MM.1S (cell line): ENCODE data around the gene CAPN6.

ENCODE experiments used
- DNase-seq: peaks from one replicate; pipeline ENCODE4 v3.0.0-alpha.2; 2015
- H2AFZ ChIP-seq: fragments of 300-600 bp; sonication (generic); 2 replicates; pipeline ENCODE4 v1.6.0; 2016; ENCODE audit warnings: antibody characterized with exemption, low read length
- H3F3A ChIP-seq: fragments of 300-600 bp; sonication (generic); 2 replicates; pipeline ENCODE4 v1.6.1; 2016; ENCODE audit warnings: mild to moderate bottlenecking, antibody characterized with exemption, low read length, moderate library complexity, mixed read lengths; ENCODE audit not compliant: insufficient read depth
- H3K27ac ChIP-seq: fragments of 300-600 bp; sonication (generic); 2 replicates; pipeline ENCODE4 v1.5.1; 2016; ENCODE audit warnings: mild to moderate bottlenecking, low read length
- H3K27me3 ChIP-seq: fragments of 300-600 bp; sonication (generic); replicated peaks from 2 replicates; pipeline ENCODE4 v1.6.0; 2016; ENCODE audit warnings: low read length; ENCODE audit not compliant: insufficient read depth
- H3K36me3 ChIP-seq: fragments of 300-600 bp; sonication (generic); replicated peaks from 2 replicates; pipeline ENCODE4 v1.6.1; 2016; ENCODE audit warnings: mild to moderate bottlenecking, low read length, mixed read lengths; ENCODE audit not compliant: insufficient read depth
- H3K4me1 ChIP-seq: fragments of 300-600 bp; sonication (generic); 2 replicates; pipeline ENCODE4 v1.6.1; 2016; ENCODE audit warnings: low read length, mixed read lengths
- H3K4me2 ChIP-seq: fragments of 300-600 bp; sonication (generic); 2 replicates; pipeline ENCODE4 v1.6.0; 2016; ENCODE audit warnings: low read depth, low read length
- H3K4me3 ChIP-seq: fragments of 300-600 bp; sonication (generic); 2 replicates; pipeline ENCODE4 v1.5.1; 2016; ENCODE audit warnings: low read length, mixed read lengths
- H3K79me2 ChIP-seq: fragments of 300-600 bp; sonication (generic); 2 replicates; pipeline ENCODE4 v1.6.1; 2016; ENCODE audit warnings: mixed run types, low read length, mixed read lengths
- H3K9ac ChIP-seq: fragments of 300-600 bp; sonication (generic); 2 replicates; pipeline ENCODE4 v1.6.1; 2016; ENCODE audit warnings: low read length, mixed read lengths
- H3K9me2 ChIP-seq: fragments of 300-600 bp; sonication (generic); replicated peaks from 2 replicates; pipeline ENCODE4 v1.6.1; 2016; ENCODE audit warnings: mild to moderate bottlenecking, low read length, mixed read lengths; ENCODE audit not compliant: insufficient read depth
- H3K9me3 ChIP-seq: fragments of 300-600 bp; sonication (generic); replicated peaks from 2 replicates; pipeline ENCODE4 v1.6.1; 2016; ENCODE audit warnings: mild to moderate bottlenecking, low read length, mixed read lengths; ENCODE audit not compliant: insufficient read depth
- H4K20me1 ChIP-seq: fragments of 300-600 bp; sonication (generic); 2 replicates; pipeline ENCODE4 v1.6.1; 2016; ENCODE audit warnings: mild to moderate bottlenecking, low read length, moderate library complexity, mixed read lengths; ENCODE audit not compliant: insufficient read depth
- EZH2 ChIP-seq: fragments of 300-600 bp; sonication (generic); optimal IDR thresholded peaks from 2 replicates; pipeline ENCODE3; 2017; ENCODE audit warnings: low read depth, mild to moderate bottlenecking, antibody characterized with exemption, low read length, mixed read lengths
- EZH2phosphoT487 ChIP-seq: fragments of 300-600 bp; sonication (generic); IDR thresholded peaks from 2 replicates; pipeline ENCODE4 v1.6.1; 2018; ENCODE audit warnings: antibody characterized with exemption, low read length
- TF ChIP-seq, protein P1 (sequence below): fragments of 300-600 bp; sonication (generic); IDR thresholded peaks from 2 replicates; pipeline ENCODE4 v1.5.1; 2016; ENCODE audit warnings: antibody characterized with exemption, low read length, mixed read lengths

Gene CAPN6

DNA sequence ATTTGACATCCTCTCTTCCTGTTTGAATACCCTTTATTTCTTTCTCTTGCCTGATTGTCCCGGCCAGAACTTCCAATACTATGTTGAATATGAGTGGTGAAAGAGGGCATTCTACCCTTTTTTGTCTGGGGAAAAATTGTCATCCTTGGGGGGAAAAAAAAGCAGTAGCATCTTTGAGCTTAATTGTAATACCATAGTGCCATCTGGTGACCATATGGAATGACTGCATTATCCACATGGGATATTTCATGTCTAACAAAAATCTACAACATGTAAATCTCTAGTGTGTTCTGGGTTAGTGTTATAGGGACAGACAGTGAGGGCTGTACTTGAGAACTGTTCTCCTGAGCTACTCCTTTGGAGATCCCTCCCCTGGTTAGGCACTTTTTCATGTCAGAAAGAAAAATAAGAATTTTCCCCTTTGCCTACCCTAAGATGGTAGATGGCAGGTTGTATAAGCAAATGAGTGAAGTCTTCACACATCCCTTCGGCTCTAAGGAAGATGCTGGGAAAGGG, 26.0 kb downstream of the CAPN6 start:
- no peak overlapping the region for H3K9ac ChIP-seq
- H3K4me3 ChIP-seq: no peak overlapping the region
- H3F3A ChIP-seq: no peaks in the 10 kb centered on the region
- H3K27me3 ChIP-seq: no peaks in the 10 kb centered on the region
- H3K36me3 ChIP-seq: no peaks in the 10 kb centered on the region
- no peak for TF ChIP-seq EZH2
- TF ChIP-seq, protein P1, sequence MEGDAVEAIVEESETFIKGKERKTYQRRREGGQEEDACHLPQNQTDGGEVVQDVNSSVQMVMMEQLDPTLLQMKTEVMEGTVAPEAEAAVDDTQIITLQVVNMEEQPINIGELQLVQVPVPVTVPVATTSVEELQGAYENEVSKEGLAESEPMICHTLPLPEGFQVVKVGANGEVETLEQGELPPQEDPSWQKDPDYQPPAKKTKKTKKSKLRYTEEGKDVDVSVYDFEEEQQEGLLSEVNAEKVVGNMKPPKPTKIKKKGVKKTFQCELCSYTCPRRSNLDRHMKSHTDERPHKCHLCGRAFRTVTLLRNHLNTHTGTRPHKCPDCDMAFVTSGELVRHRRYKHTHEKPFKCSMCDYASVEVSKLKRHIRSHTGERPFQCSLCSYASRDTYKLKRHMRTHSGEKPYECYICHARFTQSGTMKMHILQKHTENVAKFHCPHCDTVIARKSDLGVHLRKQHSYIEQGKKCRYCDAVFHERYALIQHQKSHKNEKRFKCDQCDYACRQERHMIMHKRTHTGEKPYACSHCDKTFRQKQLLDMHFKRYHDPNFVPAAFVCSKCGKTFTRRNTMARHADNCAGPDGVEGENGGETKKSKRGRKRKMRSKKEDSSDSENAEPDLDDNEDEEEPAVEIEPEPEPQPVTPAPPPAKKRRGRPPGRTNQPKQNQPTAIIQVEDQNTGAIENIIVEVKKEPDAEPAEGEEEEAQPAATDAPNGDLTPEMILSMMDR: peak; percentile 57
- TF ChIP-seq EZH2phosphoT487: no peak
- H3K79me2 ChIP-seq: no peaks in the 10 kb centered on the region
- no peaks in the 10 kb centered on the region for H3K9me3 ChIP-seq
- no peaks in the 10 kb centered on the region for H4K20me1 ChIP-seq
- no peak overlapping the region for H2AFZ ChIP-seq
- H3K4me1 ChIP-seq: no peaks in the 10 kb centered on the region
- H3K4me2 ChIP-seq: no peak overlapping the region
- no peaks in the 10 kb centered on the region for H3K9me2 ChIP-seq
- DNase-seq: peak; percentile 21
- no peak overlapping the region for H3K27ac ChIP-seq

DNA sequence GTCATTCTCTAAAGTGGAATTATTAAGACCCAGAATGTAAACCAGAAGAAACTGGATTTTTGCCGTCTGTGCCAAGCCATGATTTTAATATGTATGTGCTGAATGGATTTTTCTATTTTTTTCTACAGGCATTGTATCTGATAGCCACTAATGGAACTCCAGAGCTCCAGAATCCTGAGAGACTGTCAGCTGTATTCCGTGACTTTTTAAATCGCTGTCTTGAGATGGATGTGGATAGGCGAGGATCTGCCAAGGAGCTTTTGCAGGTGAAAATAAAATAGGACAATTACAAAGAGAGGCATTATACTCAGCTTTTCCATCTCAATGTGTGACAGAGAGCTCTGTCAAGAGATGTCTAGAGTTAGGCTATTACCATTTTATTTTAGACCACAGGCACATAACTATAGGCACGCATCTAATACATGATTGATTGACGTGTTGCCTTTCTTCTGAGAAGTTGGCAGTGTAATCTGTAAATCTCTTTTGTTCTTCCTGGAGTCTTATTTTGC, 53.9 kb downstream of the CAPN6 start:
- no peaks in the 10 kb centered on the region for H3K27me3 ChIP-seq
- TF ChIP-seq EZH2: no peak
- no peak for TF ChIP-seq EZH2phosphoT487
- TF ChIP-seq, protein P1: no peak

DNA sequence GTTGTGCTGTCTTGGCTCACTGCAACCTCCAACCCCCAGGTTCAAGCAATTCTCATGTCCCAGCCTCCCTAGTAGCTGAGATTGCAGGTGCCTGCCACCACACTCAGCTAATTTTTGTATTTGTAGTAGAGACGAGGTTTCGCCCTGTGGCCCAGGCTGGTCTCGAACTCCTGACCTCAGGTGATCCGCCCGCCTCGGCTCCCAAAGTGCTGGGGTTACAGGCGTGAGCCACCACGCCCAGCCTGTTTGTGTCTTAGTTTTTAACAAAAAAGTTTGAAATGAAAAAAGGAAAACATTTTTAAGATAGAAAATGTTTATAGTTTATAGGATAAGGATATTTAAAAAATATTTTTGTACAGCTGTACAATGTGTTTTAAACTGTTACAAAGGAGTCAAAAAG, 62.4 kb downstream of the CAPN6 start:
- DNase-seq: no peak
- H3K27ac ChIP-seq: no peak overlapping the region

More for the DNA sequence above, 53.9 kb downstream of the CAPN6 start:
- H3K79me2 ChIP-seq: no peaks in the 10 kb centered on the region
- no peaks in the 10 kb centered on the region for H3K4me1 ChIP-seq
- no peak overlapping the region for H2AFZ ChIP-seq
- no peak overlapping the region for H3K4me3 ChIP-seq
- H3K27ac ChIP-seq: no peak overlapping the region
- no peaks in the 10 kb centered on the region for H3K9me2 ChIP-seq
- no peaks in the 10 kb centered on the region for H4K20me1 ChIP-seq
- no peaks in the 10 kb centered on the region for H3K9me3 ChIP-seq
- no peaks in the 10 kb centered on the region for H3F3A ChIP-seq
- no peak for DNase-seq
- no peak overlapping the region for H3K4me2 ChIP-seq
- H3K9ac ChIP-seq: no peak overlapping the region
- H3K36me3 ChIP-seq: no peaks in the 10 kb centered on the region

More for the DNA sequence above, 62.4 kb downstream of the CAPN6 start:
- no peaks in the 10 kb centered on the region for H3K4me1 ChIP-seq
- H4K20me1 ChIP-seq: no peaks in the 10 kb centered on the region
- no peak overlapping the region for H3K9ac ChIP-seq
- no peaks in the 10 kb centered on the region for H3K36me3 ChIP-seq
- H3K9me2 ChIP-seq: no peaks in the 10 kb centered on the region
- no peaks in the 10 kb centered on the region for H3K9me3 ChIP-seq
- H3F3A ChIP-seq: no peaks in the 10 kb centered on the region
- no peaks in the 10 kb centered on the region for H3K79me2 ChIP-seq
- TF ChIP-seq, protein P1: no peak
- TF ChIP-seq EZH2phosphoT487: no peak
- TF ChIP-seq EZH2: no peak
- H3K4me2 ChIP-seq: no peak overlapping the region
- H3K27me3 ChIP-seq: no peaks in the 10 kb centered on the region
- H3K4me3 ChIP-seq: no peak overlapping the region
- no peak overlapping the region for H2AFZ ChIP-seq
